IPS-NIHi7 (cell line): ENCODE results near the gene PLCG2.
"Not testable (repeated sequence)": the region's sequence is repeated elsewhere in the genome, so short reads cannot be mapped to it uniquely, and the experiment has no call there.

Experiments used
- DNase-seq: peaks from one replicate; pipeline ENCODE4 v3.0.0; 2012; ENCODE audit warnings: mixed read lengths; ENCODE audit errors: extremely low spot score

Gene PLCG2

DNA sequence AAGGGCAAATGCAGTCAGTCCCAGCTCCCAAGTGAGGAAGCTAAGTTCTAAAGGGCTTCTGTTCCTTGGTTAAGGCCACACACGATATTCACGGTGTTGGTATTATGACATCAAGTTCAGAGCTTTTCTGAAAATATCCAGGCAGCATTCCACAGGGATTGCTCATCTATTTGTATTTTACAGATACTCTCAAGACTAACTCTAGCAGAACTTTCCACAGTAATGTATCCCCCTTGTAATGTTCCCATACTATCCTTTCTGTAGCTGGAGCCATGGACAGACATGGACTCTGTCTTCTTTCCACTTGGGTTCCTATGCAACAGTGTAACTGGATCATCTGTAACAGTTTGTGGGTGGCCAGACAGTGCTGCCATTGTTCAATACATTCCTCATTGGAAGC, 218.6 kb downstream of the PLCG2 start:
- DNase-seq: no peak

DNA sequence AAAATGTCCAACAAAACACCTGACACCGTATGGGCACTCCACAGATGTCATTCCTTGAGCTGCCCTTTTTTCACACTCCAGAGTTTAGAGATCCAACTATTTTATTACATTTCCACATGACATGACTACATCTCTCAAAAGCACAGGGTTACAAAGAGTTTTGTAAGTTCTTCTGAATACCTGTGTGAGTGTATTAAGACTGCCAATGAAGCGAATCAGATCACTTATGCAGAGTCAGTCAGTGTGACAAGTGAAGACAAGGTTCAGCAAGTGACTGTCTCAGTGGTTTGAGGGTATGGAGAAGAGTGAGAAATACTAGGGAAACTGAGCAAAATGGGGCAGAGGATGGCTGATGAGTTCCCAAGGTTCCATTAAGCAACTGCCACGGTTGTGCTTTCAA, 223.7 kb downstream of the PLCG2 start:
- no peak for DNase-seq

DNA sequence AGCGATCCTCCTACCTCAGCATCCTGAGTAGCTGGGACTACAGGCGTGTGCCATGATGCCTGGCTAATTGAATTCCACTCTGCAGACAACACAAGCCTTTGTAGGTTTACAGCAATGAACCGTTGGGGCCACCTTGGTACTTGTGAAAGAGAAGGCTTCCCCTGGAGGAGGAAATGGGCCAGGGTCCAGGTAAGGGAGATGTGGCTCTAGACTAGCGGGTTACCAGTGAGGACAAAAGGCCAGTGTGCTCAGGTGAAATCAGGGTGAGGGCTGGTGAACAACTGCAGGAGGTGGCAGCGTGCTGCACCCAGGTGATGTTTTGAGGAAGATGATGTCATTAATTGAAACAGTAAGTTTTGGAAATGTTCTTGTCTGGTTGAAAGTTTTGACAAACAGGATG, 225.5 kb downstream of the PLCG2 start:
- DNase-seq: no peak

DNA sequence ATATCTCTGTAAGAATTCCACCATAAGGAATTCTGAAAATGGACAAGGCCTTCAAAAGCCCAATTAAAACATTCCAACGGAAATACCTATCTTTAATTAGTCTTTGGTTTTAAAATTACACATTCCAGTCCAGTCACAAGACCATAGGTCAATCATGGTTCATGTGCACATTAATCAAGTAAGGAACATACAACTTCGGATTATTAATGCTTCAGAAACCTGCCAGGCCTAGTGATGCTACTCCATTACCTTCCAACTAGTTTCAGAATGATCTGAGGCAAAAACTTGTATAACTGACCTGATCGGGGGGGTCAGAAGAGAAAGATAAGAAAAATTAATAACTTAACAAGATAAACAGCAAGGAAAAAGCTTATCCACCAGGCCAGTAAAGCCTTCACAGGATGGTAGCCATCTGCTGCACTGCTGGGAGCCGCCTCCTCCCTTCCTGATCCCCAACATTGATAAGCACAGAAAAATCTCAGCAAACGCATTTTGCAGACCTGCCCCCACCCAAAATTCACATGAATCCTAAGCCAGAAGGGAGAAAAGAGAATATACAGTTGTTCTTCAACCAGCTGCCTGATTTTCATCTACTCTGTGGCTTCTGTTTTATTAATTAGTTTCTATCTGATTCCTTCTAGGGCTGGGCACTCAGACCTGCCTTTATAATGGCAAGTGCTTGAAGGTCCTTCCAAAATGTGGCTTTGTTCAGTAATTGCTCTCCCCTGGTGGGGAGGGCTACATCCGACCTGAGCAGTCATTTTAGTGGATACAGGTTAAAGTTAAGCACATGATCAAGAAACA, 226.1 kb downstream of the PLCG2 start:
- DNase-seq: no peak

DNA sequence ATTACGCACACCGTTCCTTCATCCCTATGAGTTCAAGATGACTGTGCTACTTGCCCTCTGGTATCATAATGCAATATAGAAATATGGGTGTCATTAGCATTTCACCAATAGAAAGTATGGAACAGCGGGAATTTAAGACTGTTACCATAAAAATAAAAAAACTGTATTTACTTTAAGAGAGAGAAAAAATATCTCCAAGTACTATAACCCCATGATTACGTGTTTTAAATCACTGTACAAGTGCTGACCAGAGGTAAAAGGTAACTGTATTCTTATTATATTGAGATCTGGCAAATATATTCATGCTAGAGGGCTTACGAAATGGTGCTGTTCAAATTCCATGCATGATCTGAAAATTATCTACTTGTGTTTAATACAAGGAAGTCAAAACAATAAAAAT, 226.9 kb downstream of the PLCG2 start:
- no peak for DNase-seq

DNA sequence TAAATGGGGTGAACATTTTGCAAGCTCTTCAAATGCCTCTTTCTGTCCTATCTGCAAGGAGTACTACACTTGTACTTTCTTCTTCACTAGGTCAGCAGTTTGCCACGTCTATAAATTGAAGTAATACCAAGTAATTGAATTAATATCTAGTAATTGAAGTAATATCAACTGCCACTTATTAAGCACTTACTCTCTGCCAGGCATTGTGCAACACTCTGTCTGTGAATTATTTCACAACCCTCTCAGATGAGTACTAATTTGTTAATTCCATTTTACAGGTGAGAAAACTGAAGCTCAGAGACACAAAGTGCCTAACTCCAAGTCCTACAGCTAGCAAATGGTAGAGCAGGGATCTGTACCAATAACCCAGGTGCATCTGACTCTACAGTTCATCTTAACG, 228.1 kb downstream of the PLCG2 start:
- DNase-seq: no peak

DNA sequence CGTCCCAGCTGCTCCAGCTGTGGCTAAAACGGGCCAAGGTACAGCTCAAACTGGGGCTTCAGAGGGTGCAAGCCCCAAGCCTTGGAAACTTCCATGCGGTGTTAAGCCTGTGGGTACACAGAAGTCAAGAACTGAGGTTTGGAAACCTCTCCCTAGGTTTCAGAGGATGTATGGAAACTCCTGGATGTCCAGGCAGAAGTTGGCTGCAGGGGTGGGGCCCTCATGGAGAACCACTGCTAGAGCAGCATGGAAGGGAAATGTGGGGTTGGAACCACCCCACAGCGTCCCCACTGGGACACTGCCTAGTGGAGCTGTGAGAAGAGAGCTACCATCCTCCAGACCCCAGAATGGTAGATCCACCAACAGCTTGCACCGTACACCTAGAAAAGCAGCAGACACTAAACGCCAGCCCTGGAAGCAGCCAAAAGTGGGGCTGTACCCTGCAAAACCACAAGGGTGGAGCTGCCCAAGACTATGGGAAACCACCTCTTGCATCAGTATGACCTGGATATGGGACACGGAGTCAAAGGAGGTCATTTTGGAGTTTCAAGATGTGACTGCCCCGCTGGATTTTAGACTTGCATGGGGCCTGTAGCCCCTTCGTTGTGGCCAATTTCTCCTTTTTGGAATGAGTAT, 230.0 kb downstream of the PLCG2 start:
- no peak for DNase-seq

DNA sequence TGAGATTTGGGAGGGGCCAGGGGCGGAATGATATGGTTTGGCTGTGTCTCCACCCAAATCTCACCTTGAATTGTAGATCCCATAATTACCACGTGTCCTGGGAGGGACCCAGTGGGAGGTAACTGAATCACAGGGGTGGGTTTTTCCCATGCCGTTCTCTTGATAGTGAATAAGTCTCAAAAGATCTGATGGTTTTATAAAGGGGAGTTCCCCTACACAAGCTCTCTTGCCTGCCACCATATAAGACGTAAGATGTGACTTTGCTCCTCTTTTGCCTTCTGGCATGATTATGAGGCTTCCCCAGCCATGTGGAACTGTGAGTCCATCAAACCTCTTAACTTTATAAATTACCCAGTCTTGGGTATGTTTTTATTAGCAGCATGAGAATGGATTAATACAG, 230.7 kb downstream of the PLCG2 start:
- DNase-seq: not testable (repeated sequence)

DNA sequence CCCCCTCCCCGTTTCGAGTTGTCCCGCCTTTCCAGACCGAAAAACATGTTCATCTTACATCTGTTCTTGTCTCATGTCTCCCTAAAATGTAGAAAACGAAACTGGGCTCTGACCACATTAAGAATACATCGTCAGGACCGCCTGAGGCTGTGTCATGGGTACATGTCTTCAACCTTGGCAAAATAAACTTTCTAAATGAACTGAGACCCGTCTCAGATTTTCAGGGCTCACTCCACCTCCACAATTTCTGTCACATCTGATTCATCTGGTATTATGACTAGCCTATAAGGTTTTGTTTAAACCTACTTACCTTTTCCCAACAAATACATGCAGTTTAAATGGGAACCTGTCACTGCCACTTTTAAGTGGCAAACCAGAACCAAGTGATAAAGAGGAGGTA, 231.6 kb downstream of the PLCG2 start:
- no peak for DNase-seq

DNA sequence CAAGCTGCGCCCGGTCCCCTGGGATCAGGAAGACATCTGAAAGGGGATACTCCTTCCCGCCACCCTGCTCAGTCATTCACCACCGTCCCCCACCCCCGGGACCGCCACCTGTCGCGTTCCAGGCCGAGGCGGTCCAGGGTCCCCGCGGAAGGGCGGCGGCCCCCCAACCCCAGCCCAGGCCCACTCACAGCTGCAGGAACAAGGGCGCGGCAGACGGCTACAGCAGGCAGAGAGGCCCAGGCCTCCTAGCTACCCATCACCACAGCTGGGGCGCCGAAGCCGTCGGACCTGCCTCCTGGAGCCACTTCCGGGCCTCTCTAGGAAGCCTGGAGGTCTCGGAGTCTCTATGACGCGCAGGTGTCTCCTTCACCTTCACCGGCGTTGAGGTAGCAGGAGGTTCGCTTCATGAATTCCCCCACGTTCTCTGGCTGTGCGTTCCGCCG, 232.1 kb downstream of the PLCG2 start, which contains the start of gene SDR42E1:
Gene SDR42E1, minus strand, starts transcription at position 272 of the 443 bp plus-strand sequence. CDS start 10,612 bp downstream, outside the sequence.
- DNase-seq: no peak
